CD4-positive, alpha-beta T cell treated with Interleukin-17A for 1 hour (primary cell): ENCODE data around the gene NAA15.
"Not testable (repeated sequence)": the region's sequence is repeated elsewhere in the genome, so short reads cannot be mapped to it uniquely, and the experiment has no call there.

Source experiments
- DNase-seq: peaks from one replicate; pipeline ENCODE4 v3.0.0-alpha.2; 2020

The NAA15 gene

GRCh38 chr4:139454111-139455045 lies 153.1 kb downstream of the NAA15 start, which contains the start of gene RAB33B:
TSS of gene RAB33B (plus strand) at chr4:139454121. CDS start at chr4:139454196, 75 bp downstream.
- DNase-seq: no peak

- no peak for DNase-seq
Measured at GRCh38 chr4:139455126-139455538, 153.8 kb downstream of the NAA15 start.

GRCh38 chr4:139457318-139457717 lies 156.0 kb downstream of the NAA15 start:
- DNase-seq: no peak

GRCh38 chr4:139458543-139458942 lies 157.2 kb downstream of the NAA15 start:
- DNase-seq: no peak

- DNase-seq: no peak
Measured at GRCh38 chr4:139458999-139459398, 157.7 kb downstream of the NAA15 start.

- DNase-seq: no peak
Measured at GRCh38 chr4:139460565-139460964, 159.3 kb downstream of the NAA15 start.

- DNase-seq: no peak
Measured at GRCh38 chr4:139461022-139461628, 159.8 kb downstream of the NAA15 start.

- not testable (repeated sequence) for DNase-seq
Measured at GRCh38 chr4:139464512-139464911, 163.2 kb downstream of the NAA15 start.

- no peak for DNase-seq
Measured at GRCh38 chr4:139465922-139466321, 164.6 kb downstream of the NAA15 start.

- not testable (repeated sequence) for DNase-seq
Measured at GRCh38 chr4:139468756-139469155, 167.5 kb downstream of the NAA15 start.

GRCh38 chr4:139469216-139469615 lies 167.9 kb downstream of the NAA15 start:
- DNase-seq: no peak
